Measurements from ENCODE around the gene WWOX.

Gene WWOX

DNA sequence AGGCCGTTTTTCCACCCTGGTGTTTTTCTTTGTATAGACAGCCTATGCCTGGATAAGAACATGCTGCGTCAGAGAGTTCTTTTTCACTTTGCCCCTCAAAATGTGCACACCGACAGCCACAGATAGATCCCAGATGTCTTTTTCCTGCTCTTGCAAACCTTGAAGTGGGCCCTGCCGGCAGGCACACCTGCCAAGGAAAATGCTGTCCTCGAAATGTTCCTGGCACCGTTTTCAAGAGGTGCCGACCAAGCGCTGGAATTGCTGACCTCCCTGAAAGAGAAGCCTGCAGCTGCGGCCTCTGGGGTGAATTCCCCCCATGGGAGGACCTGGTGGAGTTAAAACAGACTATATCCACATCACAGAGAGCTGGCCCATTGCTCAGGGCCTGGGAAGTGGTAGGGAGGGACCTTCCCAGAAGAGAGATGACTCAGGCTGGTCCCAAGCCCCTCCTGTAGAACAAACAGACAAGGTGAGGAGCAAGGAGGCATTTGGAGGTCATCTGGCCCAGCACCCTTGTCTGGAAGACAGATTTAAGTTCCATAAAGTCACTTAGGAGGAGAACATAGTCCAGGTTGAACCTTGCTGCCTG, 833.0 kb downstream of the WWOX start:
- Histone ChIP-seq H3K4me1 (no peaks in the 10 kb centered on the region), H3K27me3 (no peaks in the 10 kb centered on the region), H3K36me3 (no peaks in the 10 kb centered on the region), H3K27ac (no peak overlapping the region), H3K9me3 (no peaks in the 10 kb centered on the region), H3K4me3 (no peak overlapping the region)
- intact Hi-C loops (cut with DNase I; ENCODE audit: low total_unique reads), result no loop called here
- TF ChIP-seq, protein P1, sequence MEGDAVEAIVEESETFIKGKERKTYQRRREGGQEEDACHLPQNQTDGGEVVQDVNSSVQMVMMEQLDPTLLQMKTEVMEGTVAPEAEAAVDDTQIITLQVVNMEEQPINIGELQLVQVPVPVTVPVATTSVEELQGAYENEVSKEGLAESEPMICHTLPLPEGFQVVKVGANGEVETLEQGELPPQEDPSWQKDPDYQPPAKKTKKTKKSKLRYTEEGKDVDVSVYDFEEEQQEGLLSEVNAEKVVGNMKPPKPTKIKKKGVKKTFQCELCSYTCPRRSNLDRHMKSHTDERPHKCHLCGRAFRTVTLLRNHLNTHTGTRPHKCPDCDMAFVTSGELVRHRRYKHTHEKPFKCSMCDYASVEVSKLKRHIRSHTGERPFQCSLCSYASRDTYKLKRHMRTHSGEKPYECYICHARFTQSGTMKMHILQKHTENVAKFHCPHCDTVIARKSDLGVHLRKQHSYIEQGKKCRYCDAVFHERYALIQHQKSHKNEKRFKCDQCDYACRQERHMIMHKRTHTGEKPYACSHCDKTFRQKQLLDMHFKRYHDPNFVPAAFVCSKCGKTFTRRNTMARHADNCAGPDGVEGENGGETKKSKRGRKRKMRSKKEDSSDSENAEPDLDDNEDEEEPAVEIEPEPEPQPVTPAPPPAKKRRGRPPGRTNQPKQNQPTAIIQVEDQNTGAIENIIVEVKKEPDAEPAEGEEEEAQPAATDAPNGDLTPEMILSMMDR (IDR thresholded peaks at IDR 0.05), result no peak
- DNase-seq, result no peak

DNA sequence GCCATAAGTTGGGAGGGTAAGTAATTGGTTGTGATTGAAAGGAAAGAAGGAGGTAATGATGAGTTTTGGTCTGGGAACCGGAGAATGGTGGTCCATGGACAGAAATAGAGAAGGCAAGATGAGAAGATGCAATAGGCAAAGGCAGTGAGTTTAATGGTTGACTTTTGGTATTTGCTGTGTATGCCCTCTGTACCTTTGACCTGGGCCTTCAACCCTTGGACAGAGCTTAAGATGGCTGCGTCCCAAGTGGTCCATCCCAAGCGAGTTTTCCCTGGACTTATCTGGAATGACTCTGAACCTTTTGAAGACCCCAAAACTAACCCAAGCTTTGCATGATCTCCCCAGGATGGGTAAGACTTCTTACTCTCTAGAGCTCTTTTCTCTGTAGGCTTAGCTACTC, 836.6 kb downstream of the WWOX start:
- H3K9me3 ChIP-seq, result no peaks in the 10 kb centered on the region
- H3K36me3 ChIP-seq, result no peaks in the 10 kb centered on the region
- no peaks in the 10 kb centered on the region for H3K27me3 ChIP-seq
- no peaks in the 10 kb centered on the region for H3K4me1 ChIP-seq
- H3K4me3 ChIP-seq, result no peak overlapping the region
- DNase-seq, result no peak
- no peak overlapping the region for H3K27ac ChIP-seq
- TF ChIP-seq, protein P1 (IDR thresholded peaks at IDR 0.05), result no peak
- intact Hi-C loops (cut with DNase I; ENCODE audit: low total_unique reads), result no loop called here

DNA sequence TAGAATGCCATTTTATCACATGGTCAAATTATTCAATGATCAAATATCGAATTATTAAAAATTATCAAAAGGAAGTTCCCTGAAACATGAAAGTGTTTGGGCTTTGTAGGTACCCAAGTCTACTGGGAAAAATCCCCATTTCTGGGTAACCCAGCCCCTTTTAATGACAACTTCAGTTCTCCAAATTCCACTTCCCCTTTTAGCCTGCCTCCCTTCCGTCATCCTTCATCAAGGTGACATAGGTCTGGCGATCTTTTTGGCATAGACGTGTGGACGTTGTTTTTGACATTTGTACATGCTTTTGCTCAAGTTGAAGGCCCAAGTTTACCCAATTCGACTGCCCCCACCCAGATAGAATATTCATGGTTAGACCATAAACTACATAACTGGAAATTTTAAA, 840.1 kb downstream of the WWOX start:
- no peaks in the 10 kb centered on the region for H3K9me3 ChIP-seq
- H3K4me1 ChIP-seq, result no peaks in the 10 kb centered on the region
- no peaks in the 10 kb centered on the region for H3K36me3 ChIP-seq
- intact Hi-C loops (cut with DNase I; ENCODE audit: low total_unique reads), result no loop called here
- TF ChIP-seq, protein P1 (IDR thresholded peaks at IDR 0.05), result no peak
- no peak overlapping the region for H3K27ac ChIP-seq
- H3K4me3 ChIP-seq, result no peak overlapping the region
- H3K27me3 ChIP-seq, result no peaks in the 10 kb centered on the region
- DNase-seq, result no peak

DNA sequence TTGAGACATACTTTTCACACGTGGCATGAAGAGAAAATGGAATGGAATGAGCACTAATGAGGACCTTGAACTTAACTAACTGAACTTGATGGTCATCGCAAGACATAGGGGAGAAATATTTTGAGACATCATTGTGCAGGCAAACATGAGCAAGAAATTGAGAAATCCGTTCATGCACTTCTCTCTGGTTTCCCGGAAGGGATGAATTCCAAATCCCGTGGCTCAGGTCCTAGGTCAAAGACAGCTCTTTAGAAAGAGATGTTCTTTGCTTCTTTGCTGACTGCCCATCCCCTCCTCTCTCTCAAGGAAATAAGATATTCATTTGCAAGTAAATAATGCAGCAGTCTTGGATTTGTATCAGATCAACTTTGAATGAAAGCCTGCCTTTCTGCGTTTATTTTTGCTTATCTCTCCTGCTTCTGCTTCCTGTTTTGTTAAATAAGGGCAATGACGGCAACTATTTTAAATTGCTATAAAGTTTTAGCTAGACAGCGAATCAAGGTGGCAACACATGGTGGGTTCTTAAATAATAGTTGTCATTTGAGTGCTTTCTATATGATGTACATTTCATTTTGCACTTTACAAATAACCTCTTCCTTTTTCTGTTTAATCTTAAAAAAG, 843.3 kb downstream of the WWOX start:
- DNase-seq, result no peak
- Histone ChIP-seq H3K4me3 (no peak overlapping the region), H3K27me3 (no peaks in the 10 kb centered on the region), H3K9me3 (no peaks in the 10 kb centered on the region), H3K4me1 (no peaks in the 10 kb centered on the region), H3K27ac (no peak overlapping the region), H3K36me3 (no peaks in the 10 kb centered on the region)
- TF ChIP-seq, protein P1 (IDR thresholded peaks at IDR 0.05), result no peak
- intact Hi-C loops (cut with DNase I; ENCODE audit: low total_unique reads), result no loop called here

DNA sequence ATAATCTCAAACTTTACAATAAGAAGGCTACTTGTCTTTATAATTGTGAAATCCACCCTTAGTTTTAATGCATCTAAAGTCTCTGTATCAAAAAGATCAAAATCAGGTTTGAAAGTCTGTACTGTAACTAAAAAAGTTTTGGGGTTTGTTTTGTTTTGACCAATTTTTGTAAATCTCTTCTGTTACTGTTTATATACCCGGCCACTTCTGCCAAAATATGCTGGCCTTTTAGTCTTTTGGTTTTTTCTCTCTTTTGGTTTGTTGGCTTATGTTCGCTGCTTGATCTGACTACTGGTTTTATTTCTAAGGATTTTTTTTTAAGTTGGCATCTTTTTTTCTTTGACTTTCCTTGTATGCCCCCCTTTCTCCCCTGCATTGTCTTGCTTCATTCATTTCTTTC, 845.9 kb downstream of the WWOX start:
- H3K4me3 ChIP-seq, result no peak overlapping the region
- H3K36me3 ChIP-seq, result no peaks in the 10 kb centered on the region
- H3K27ac ChIP-seq, result no peak overlapping the region
- H3K4me1 ChIP-seq, result no peaks in the 10 kb centered on the region
- no peaks in the 10 kb centered on the region for H3K9me3 ChIP-seq
- DNase-seq, result no peak
- intact Hi-C loops (cut with DNase I; ENCODE audit: low total_unique reads), result no loop called here
- no peaks in the 10 kb centered on the region for H3K27me3 ChIP-seq
- TF ChIP-seq, protein P1 (IDR thresholded peaks at IDR 0.05), result no peak

All from tibial artery (tissue), 4 donors.